Measurements from ENCODE around the gene KBTBD8.

GRCh38 chr3:66953934-66954445, 44.1 kb upstream of the KBTBD8 start:
- TF ChIP-seq CTCF (IDR thresholded peaks at IDR 0.05) (no peak), POLR2A (IDR thresholded peaks at IDR 0.05) (no peak)

All from tibial nerve (tissue), 3 donors.